Measurements from ENCODE around the gene PPP1R37. TPM values are rescaled to one million over a fixed set of nuclear protein-coding genes. Genes with fewer than 3 reads are reported as not detected.

Gene PPP1R37
- total RNA-seq, 1 experiment from 2014 or later, result 46.4 TPM

- no TSS peak for BruUV-seq (replicated peaks)
- Histone ChIP-seq H2AFZ (ENCODE audit: low read length) (no peak overlapping the region), H3K4me3 (ENCODE audit: low read length) (no peak overlapping the region), H3F3A (ENCODE audit: low read length, unreplicated experiment) (no peaks in the 10 kb centered on the region), H3K9me3 (ENCODE audit: low read length) (no peaks in the 10 kb centered on the region), H3K27me3 (ENCODE audit: low read length) (no peaks in the 10 kb centered on the region), H3K9me2 (replicated peaks; ENCODE audit: low read length) (no peaks in the 10 kb centered on the region), H3K27ac (ENCODE audit: low read length) (no peak overlapping the region), H3K36me3 (ENCODE audit: low read depth, low read length) (no peaks in the 10 kb centered on the region), H3K79me2 (ENCODE audit: low read length) (no peaks in the 10 kb centered on the region), H3K9ac (ENCODE audit: low read length) (no peak overlapping the region), H3K4me2 (ENCODE audit: low read length) (0 out of 2 replicates have a peak overlapping the region, but pooled peaks have one; percentile 44), H3K4me1 (ENCODE audit: insufficient read depth, low read length) (peaks cover 9% of the 10 kb centered on the region; the same call in 1 of the 2 replicates), H4K20me1 (ENCODE audit: low read length) (no peaks in the 10 kb centered on the region)
- TF ChIP-seq, protein P1, sequence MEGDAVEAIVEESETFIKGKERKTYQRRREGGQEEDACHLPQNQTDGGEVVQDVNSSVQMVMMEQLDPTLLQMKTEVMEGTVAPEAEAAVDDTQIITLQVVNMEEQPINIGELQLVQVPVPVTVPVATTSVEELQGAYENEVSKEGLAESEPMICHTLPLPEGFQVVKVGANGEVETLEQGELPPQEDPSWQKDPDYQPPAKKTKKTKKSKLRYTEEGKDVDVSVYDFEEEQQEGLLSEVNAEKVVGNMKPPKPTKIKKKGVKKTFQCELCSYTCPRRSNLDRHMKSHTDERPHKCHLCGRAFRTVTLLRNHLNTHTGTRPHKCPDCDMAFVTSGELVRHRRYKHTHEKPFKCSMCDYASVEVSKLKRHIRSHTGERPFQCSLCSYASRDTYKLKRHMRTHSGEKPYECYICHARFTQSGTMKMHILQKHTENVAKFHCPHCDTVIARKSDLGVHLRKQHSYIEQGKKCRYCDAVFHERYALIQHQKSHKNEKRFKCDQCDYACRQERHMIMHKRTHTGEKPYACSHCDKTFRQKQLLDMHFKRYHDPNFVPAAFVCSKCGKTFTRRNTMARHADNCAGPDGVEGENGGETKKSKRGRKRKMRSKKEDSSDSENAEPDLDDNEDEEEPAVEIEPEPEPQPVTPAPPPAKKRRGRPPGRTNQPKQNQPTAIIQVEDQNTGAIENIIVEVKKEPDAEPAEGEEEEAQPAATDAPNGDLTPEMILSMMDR (conservative IDR thresholded peaks at IDR 0.05; ENCODE audit: low read depth, low read length), result no peak
- no peak for TF ChIP-seq EZH2 (IDR thresholded peaks at IDR 0.05; ENCODE audit: low read length, unreplicated experiment)
- no peak for TF ChIP-seq EZH2phosphoT487 (IDR thresholded peaks at IDR 0.05; ENCODE audit: borderline replicate concordance, low read length)
- intact Hi-C loops (cut with micrococcal nuclease), result no loop called here
- DNase-seq (peak; percentile 46), ATAC-seq (peak; percentile 25)
- ChIA-PET CTCF (no interaction called here), POLR2A (ENCODE audit: unreplicated experiment) (no interaction called here)
Observed at GRCh38 chr19:45154064-45154827, 61.3 kb downstream of the PPP1R37 start.

GRCh38 chr19:45156011-45156630, 63.1 kb downstream of the PPP1R37 start:
- H3K4me1 ChIP-seq (ENCODE audit: insufficient read depth, low read length), result peaks cover 12% of the 10 kb centered on the region
- TF ChIP-seq, protein P1 (conservative IDR thresholded peaks at IDR 0.05; ENCODE audit: low read depth, low read length), result no peak
- TF ChIP-seq EZH2phosphoT487 (IDR thresholded peaks at IDR 0.05; ENCODE audit: borderline replicate concordance, low read length) (no peak), EZH2 (IDR thresholded peaks at IDR 0.05; ENCODE audit: low read length, unreplicated experiment) (no peak)
- POLR2A ChIA-PET (ENCODE audit: unreplicated experiment), result no interaction called here
- DNase-seq (no peak), ATAC-seq (no peak)
- no peak overlapping the region for H3K4me2 ChIP-seq (ENCODE audit: low read length)
- H3K27me3 ChIP-seq (ENCODE audit: low read length), result no peaks in the 10 kb centered on the region
- no peak overlapping the region for H3K4me3 ChIP-seq (ENCODE audit: low read length)
- no peaks in the 10 kb centered on the region for H3K36me3 ChIP-seq (ENCODE audit: low read depth, low read length)
- H3K79me2 ChIP-seq (ENCODE audit: low read length), result no peaks in the 10 kb centered on the region
- H3K9me2 ChIP-seq (replicated peaks; ENCODE audit: low read length), result no peaks in the 10 kb centered on the region
- H4K20me1 ChIP-seq (ENCODE audit: low read length), result no peaks in the 10 kb centered on the region
- no peak overlapping the region for H2AFZ ChIP-seq (ENCODE audit: low read length)
- no peaks in the 10 kb centered on the region for H3F3A ChIP-seq (ENCODE audit: low read length, unreplicated experiment)
- CTCF ChIA-PET, result no interaction called here
- intact Hi-C loops (cut with micrococcal nuclease), result no loop called here
- H3K27ac ChIP-seq (ENCODE audit: low read length), result no peak overlapping the region
- no TSS peak for BruUV-seq (replicated peaks)
- no peaks in the 10 kb centered on the region for H3K9me3 ChIP-seq (ENCODE audit: low read length)
- no peak overlapping the region for H3K9ac ChIP-seq (ENCODE audit: low read length)

GRCh38 chr19:45156751-45157150, 63.8 kb downstream of the PPP1R37 start:
- no peaks in the 10 kb centered on the region for H3K9me2 ChIP-seq (replicated peaks; ENCODE audit: low read length)
- no peaks in the 10 kb centered on the region for H3K9me3 ChIP-seq (ENCODE audit: low read length)
- H3K79me2 ChIP-seq (ENCODE audit: low read length), result no peaks in the 10 kb centered on the region
- intact Hi-C loops (cut with micrococcal nuclease), result no loop called here
- DNase-seq (no peak), ATAC-seq (no peak)
- H3F3A ChIP-seq (ENCODE audit: low read length, unreplicated experiment), result no peaks in the 10 kb centered on the region
- no peak overlapping the region for H3K27ac ChIP-seq (ENCODE audit: low read length)
- TF ChIP-seq EZH2phosphoT487 (IDR thresholded peaks at IDR 0.05; ENCODE audit: borderline replicate concordance, low read length), result no peak
- H3K4me2 ChIP-seq (ENCODE audit: low read length), result no peak overlapping the region
- no TSS peak for BruUV-seq (replicated peaks)
- ChIA-PET CTCF (no interaction called here), POLR2A (ENCODE audit: unreplicated experiment) (no interaction called here)
- H4K20me1 ChIP-seq (ENCODE audit: low read length), result no peaks in the 10 kb centered on the region
- peaks cover 15% of the 10 kb centered on the region for H3K4me1 ChIP-seq (ENCODE audit: insufficient read depth, low read length)
- no peaks in the 10 kb centered on the region for H3K27me3 ChIP-seq (ENCODE audit: low read length)
- no peak overlapping the region for H3K4me3 ChIP-seq (ENCODE audit: low read length)
- no peak overlapping the region for H2AFZ ChIP-seq (ENCODE audit: low read length)
- H3K9ac ChIP-seq (ENCODE audit: low read length), result no peak overlapping the region
- H3K36me3 ChIP-seq (ENCODE audit: low read depth, low read length), result no peaks in the 10 kb centered on the region

Measured in PC-3 (cell line).